GM18868 (cell line): ENCODE results near the gene VOPP1.
"Not testable (repeated sequence)": the region's sequence is repeated elsewhere in the genome, so short reads cannot be mapped to it uniquely, and the experiment has no call there.

ENCODE experiments used
- ATAC-seq: cut with Tn5 transposase; IDR thresholded peaks from one replicate; pipeline ENCODE4 v1.9.1; 2021; ENCODE audit warnings: mild to moderate bottlenecking, moderate library complexity; ENCODE audit not compliant: unreplicated experiment

Gene VOPP1

GRCh38 chr7:55472928-55473725, 99.2 kb downstream of the VOPP1 start:
- no peak for ATAC-seq

- not testable (repeated sequence) for ATAC-seq
Observed at GRCh38 chr7:55472406-55472805, 99.9 kb downstream of the VOPP1 start.

- not testable (repeated sequence) for ATAC-seq
Observed at GRCh38 chr7:55471594-55471993, 100.7 kb downstream of the VOPP1 start.

- no peak for ATAC-seq
Observed at GRCh38 chr7:55470261-55470660, 102.0 kb downstream of the VOPP1 start.

GRCh38 chr7:55469721-55470120, 102.6 kb downstream of the VOPP1 start:
- no peak for ATAC-seq

- ATAC-seq: no peak
Observed at GRCh38 chr7:55469271-55469681, 103.0 kb downstream of the VOPP1 start.

GRCh38 chr7:55468495-55468894, 103.8 kb downstream of the VOPP1 start:
- ATAC-seq: no peak

- no peak for ATAC-seq
Observed at GRCh38 chr7:55467047-55467593, 105.2 kb downstream of the VOPP1 start.

GRCh38 chr7:55465691-55466090, 106.6 kb downstream of the VOPP1 start:
- ATAC-seq: no peak

- no peak for ATAC-seq
Observed at GRCh38 chr7:55464422-55464821, 107.9 kb downstream of the VOPP1 start.

GRCh38 chr7:55463686-55464262, 108.5 kb downstream of the VOPP1 start:
- no peak for ATAC-seq

GRCh38 chr7:55458351-55458750, 114.0 kb downstream of the VOPP1 start:
- ATAC-seq: no peak

- ATAC-seq: no peak
Observed at GRCh38 chr7:55457801-55458200, 114.5 kb downstream of the VOPP1 start.

- ATAC-seq: no peak
Observed at GRCh38 chr7:55452971-55453370, 119.3 kb downstream of the VOPP1 start.

GRCh38 chr7:55449992-55450535, 122.2 kb downstream of the VOPP1 start:
- no peak for ATAC-seq

GRCh38 chr7:55449205-55449991, 122.9 kb downstream of the VOPP1 start:
- no peak for ATAC-seq

- ATAC-seq: no peak
Observed at GRCh38 chr7:55448526-55448925, 123.8 kb downstream of the VOPP1 start.

GRCh38 chr7:55444786-55445185, 127.5 kb downstream of the VOPP1 start:
- ATAC-seq: no peak

GRCh38 chr7:55441774-55442522, 130.4 kb downstream of the VOPP1 start:
- ATAC-seq: no peak

GRCh38 chr7:55441002-55441401, 131.3 kb downstream of the VOPP1 start:
- no peak for ATAC-seq
